HG03442 (cell line): ENCODE data around the gene PKIG.

Experiments used
- ATAC-seq: cut with Tn5 transposase; IDR thresholded peaks from one replicate; pipeline ENCODE4 v1.9.1; 2021; ENCODE audit warnings: mild to moderate bottlenecking, moderate library complexity; ENCODE audit not compliant: unreplicated experiment

PKIG gene

DNA sequence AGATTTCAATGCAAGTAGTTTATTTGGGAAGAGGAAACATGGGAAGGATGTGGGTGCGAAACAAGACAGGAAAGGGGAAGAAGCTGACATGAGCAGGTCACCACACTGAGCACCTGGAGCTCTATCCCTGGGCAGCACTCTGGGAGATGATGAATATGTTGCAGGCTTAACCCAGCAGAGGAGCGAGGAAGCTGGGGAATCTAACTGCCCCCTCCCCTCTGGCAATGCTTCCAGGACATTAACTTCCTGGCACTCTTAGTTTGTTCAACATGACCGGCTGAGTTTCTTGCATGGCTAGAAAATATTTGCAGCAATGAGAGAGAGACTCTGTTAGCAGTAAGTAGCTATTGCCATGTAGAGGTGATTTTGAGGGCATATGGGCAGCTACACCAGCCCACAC lies 74.1 kb downstream of the PKIG start:
- no peak for ATAC-seq

DNA sequence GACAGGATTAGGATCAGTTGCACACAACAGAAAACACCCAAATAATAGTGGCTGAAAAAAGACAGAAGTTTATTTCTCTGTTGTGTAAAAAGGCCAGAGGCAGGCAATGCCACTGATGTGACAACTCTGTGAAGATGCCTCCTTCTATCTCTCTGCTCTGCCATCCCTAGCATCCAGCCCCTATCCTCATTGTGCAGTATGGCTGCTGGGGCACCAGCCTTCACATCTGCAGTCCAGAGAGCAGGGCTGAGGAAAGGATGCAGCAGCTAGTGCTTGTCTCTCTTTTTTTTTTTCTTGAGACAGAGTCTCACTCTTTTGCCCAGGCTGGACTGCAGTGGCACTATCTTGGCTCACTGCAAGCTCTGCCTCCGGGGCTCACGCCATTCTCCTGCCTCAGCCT lies 75.5 kb downstream of the PKIG start:
- no peak for ATAC-seq

GRCh38 chr20:44658810-44659209 lies 76.4 kb downstream of the PKIG start:
- ATAC-seq, result no peak

DNA sequence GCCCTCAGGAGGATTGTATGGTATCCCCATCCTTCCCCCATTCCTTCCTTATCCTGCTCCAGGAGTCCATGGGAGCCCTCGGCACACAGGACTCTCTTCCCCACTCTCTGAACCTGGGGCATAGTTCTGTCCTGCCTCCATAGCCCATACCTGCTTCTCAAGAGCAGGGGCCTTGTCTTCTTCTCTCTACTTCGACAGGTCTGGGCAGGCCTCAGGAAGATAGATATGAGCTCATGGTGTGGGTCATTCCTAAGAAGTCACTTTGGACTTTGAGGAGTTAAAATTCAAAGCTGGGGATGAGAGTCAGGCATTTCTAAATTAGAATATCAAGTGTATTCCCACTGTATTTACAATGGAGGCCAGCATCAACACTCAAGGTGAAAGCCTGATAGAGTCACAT lies 77.6 kb downstream of the PKIG start:
- no peak for ATAC-seq

DNA sequence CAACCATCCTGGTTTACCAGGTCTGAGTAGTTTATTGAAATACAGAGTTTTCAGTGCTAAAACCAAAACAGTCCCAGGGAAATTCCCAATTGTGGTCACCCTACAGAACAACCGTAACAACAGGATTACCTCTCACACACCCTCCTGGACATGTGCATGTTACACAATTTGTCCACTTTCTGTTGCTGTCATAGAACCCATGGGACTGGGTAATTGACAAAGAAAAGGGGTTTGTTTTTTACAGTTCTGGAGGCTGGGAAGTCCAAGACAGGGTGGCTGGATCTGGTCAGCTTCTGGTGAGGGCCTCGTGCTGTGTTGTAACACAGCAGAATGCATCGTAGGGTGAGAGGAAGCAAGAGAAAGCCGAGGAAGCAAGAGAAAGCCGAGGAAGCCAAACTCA lies 78.2 kb downstream of the PKIG start:
- no peak for ATAC-seq

DNA sequence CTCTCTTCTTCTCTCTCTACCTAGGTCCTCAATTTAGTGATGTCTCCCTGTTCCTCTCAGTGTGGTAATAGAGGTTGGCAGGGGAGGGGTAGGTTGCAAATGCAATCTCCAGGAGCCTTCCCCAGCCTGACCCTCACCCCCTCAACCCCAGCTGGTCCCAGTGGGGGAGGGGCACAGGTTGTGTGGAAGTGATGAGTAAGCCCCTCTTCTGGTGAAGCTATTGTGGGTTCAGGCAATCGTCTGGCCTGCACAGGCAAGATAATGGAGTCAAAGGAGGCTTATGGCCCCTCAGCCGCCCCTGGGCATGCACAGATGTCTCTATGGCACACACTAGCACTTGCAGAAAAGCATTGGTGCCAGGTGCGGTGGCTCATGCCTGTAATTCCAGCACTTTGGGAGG lies 79.9 kb downstream of the PKIG start:
- ATAC-seq, result no peak

DNA sequence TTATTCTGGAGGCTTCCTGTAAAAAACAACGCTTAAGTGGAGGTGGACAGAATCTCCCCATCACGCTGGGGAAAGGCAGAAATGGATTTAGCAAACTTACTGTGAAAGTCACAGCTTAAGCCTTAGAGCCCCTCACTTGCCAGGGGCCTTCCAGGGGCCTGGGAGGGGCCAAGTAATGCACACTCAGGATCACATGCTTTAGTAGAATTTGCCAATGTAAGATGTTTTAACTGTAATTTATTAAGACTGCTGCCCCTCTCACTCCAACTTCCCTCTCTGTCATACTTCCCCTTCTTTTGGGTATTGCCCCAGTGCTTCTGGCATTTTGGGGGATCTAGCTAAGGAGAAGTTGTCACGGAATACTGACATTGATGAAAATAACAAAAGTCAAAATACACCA lies 81.8 kb downstream of the PKIG start:
- ATAC-seq, result no peak

DNA sequence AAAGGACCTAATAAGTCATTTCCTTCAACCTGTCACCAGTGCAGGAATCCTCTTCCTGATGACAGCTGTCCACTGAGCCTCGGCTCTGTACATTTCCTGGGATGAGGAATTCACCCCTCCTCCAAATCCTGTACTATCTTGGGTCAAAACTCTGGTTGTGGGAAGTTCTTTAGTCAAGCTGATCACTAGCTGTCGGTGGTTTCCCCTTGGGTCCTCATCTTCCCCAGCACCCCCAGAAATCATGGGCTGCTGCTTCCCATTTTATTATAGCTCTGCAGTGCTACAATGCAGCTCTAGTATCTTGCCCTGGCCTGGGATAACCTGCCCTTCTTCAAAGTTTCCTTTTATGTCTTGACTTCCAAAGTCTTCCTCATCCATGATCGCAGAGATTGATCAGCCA lies 83.7 kb downstream of the PKIG start:
- ATAC-seq, result no peak
